ENCODE data around the gene IPO4.

GRCh38 chr14:24139272-24139934 is 49.2 kb downstream of the IPO4 start:
- TF ChIP-seq CTCF (IDR thresholded peaks at IDR 0.05) (no peak), EP300 (IDR thresholded peaks at IDR 0.05) (no peak)

Data from ovary (tissue), 3 donors.